Fibroblast of skin of left biceps (primary cell): ENCODE measurements around the gene XPC.
A peak's percentile ranks its signal among the peaks of the same experiment; 100 is the strongest.

Experiments used
- DNase-seq, 2 experiments: peaks; one replicate each; pipeline ENCODE4 v3.0.0-alpha.2; 2013; ENCODE audit warnings: low read depth in 2 of 2

XPC gene

GRCh38 chr3:14208168-14208567, 29.8 kb upstream of the XPC start:
- no peak for DNase-seq

GRCh38 chr3:14206548-14207177, 28.3 kb upstream of the XPC start:
- DNase-seq: no peak

GRCh38 chr3:14204515-14205284, 26.3 kb upstream of the XPC start:
- DNase-seq: no peak

DNA sequence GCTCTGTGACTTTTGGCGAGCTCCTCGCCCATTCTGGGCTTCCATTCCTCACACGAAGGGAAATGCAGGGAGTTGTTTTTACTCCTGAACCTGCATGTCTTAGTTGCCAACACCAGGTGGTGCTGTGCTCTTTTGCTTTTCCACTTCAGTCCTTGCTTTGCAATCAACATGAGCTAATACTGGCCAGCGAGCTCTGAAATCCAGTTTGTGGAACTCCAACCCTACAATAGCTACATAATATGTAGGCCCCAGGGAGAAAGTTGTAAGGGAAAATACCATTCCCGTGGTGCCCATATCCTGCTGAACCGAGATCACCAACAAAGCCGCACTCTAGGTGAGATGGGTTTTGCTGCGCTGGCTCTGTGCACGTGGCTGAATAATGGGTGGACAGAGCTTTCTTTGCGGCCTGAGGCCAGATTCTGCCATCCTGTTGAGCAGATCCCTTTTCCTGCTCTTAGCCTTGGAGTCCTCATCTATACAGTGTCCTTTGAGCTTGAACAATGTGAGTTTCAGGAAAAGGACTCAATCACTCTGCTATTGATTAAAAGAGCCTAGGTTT, 25.2 kb upstream of the XPC start:
- peak in 1 of 2 experiments; percentile 67 for DNase-seq

GRCh38 chr3:14202874-14203520, 24.6 kb upstream of the XPC start:
- no peak for DNase-seq

GRCh38 chr3:14201940-14202684, 23.7 kb upstream of the XPC start:
- DNase-seq: no peak

DNA sequence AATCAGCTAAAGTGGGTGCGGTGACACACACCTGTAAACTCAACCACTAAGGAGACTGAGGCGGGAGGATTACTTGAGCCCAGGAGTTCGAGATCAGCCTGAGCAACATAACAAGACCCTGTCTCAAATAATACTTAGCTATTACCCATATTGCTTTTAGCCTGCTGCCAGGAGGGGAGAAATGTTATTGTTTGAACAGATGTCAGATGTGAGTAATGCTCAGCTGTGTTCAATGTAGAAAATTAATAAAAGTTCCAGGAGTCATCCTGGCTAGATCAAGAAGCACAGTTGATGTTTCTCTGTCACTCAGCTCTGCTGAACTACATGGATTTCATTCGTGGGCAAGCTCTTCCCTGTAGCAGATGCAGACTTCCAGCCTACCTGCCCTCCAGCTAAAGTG, 22.4 kb upstream of the XPC start:
- no peak for DNase-seq

GRCh38 chr3:14200276-14200675, 21.9 kb upstream of the XPC start:
- DNase-seq: no peak

DNA sequence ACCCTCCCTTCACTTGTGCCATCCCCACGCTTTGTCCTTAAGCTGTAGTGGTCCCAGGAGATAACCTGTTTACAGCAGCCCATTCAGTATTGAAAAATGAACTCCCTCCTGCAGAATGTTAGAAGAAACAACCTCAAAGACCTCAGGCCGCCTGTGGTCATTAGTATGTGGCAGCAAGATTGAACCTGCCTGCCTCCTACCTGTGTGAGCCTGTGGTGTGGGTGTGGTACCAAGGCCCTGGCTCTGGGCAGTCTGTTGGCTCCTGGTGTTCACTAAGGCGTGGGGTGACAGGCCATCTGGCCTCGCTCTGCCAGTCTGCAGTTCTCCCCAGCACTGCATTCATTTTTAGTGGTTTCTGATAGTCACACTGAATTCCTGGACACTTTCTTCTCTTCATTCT, 21.2 kb upstream of the XPC start:
- no peak for DNase-seq

DNA sequence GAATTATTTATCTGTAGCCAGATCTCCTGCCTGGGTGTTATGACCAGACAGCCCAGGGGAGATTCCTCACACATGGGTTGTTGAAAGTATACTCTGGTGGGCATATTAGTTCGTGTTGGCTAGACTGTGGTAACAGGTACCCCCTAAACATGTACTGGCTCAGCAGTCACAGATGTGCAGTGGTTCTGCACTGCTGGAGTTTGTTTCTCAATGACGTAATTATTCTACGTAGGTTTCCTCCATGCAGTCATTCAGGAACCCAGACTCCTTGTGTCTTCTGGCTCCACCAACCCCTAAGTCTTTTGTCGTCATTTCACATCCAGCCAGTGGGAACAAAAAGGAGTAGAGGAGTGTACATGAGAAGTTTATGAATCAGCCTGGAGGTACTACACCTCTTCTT, 16.5 kb upstream of the XPC start:
- DNase-seq: no peak

- DNase-seq: no peak
Observed at GRCh38 chr3:14188041-14188754, 9.8 kb upstream of the XPC start.

- no peak for DNase-seq
Observed at GRCh38 chr3:14186854-14187458, 8.6 kb upstream of the XPC start.

DNA sequence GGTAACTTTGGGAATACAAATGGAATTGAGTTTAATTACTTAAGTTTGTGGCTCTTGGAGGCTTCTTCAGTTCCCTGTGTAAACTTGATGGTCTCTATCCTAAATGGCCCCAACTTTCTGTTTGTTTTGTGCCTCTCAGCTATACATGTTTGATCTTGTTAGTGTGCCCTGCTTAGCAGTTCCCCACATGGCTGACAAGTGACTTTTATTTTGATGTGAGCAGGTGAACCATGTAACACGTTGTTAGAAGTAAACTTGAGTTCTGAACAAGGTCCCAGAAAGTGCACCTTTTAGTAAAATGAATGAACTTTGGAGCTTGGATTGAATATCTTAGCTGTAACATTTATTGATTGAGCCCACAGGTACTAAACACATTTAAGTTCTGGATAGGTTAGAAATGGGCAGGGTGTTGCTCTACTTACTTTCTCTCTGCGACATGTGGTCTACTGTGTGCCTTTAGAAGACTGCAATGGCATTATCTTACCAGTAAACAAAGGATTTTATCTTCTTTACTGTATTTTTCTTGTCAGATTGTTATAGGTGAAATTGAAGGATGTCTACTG, 4.7 kb upstream of the XPC start:
- DNase-seq: no peak

GRCh38 chr3:14181253-14181652, 2.9 kb upstream of the XPC start:
- DNase-seq: no peak

GRCh38 chr3:14179795-14180194, 1.4 kb upstream of the XPC start:
- no peak for DNase-seq

- no peak for DNase-seq
Observed at GRCh38 chr3:14179114-14179465, 689 bp upstream of the XPC start.

DNA sequence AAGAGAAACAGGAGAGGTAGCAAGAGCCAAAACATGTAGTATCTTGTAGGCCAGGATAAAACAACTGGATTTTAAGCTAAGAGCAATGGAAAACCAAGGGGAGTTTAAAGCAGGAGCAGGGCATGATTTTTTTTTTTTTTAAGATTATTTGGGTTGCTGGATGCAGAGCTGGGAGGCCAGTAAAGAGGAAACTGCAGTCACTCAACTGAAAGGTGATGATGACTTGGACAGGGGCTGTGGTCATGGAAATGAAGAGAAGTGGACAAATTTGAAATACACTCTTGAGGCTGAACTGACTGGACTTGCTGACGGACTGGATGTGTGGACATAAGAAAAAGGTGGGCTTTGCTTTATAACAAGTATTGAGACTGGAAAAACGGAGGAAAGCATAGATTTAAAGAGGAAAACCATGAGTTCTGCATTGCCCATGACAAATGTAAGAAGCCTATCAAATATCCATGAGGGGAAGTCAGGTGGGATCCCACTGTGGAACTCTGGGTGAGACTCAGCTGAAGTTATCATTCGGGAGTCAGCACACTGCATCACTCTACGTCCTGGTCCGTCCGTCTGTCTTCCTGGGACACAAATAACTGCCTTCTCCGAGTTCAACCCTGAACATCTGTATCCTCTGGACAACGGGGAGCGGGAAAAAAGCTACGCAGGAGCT, 688 bp downstream of the XPC start:
- DNase-seq: no peak

GRCh38 chr3:14175383-14176037, 2.9 kb downstream of the XPC start:
- DNase-seq: no peak

DNA sequence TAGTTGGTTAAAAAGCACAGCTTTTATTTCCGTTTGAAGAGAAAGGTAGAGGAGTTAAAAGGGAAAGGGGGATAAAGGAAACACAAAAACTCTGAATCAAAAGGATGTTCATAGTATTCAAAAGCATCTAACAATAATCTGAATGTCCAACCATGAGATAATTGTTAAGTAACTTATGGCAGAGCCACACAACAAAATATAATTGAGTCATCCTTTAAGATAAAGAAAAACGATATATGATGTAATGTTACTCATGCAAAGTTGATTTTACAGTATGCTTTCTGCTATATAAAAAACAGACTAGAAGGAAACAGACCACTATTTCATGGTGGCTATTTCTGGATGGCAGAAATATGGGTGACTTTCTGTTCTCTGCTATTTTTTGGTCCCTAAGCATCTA, 3.9 kb downstream of the XPC start:
- no peak for DNase-seq

DNA sequence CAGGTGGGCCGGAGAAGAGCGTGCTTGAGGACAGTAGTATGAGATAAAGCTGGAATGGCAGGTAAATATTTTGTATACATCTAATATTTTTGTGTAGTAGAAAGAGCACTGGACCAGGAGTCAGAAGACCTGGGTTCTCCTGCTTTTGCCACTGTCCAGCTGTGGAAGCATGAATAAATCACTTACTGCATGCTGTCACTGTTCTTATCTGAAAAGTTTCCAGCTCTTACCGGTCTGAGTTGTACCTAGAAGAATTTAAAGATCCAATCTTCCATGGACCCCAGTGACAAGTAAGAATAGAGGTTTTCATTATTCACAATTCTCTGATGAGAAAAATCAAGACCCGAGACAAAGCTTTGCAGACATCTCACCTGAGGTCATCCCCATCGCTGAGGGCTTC, 5.9 kb downstream of the XPC start:
- DNase-seq: no peak
